Fibroblast of lung (primary cell): ENCODE data around the gene CAPG. TPM values are rescaled to one million over a fixed set of nuclear protein-coding genes. Genes with fewer than 3 reads are reported as not detected.

Experiments used
- DNase-seq, 2 donors: peaks; one replicate each; pipeline versions ENCODE4 v3.0.0 to v3.0.0-alpha.2; 2010; ENCODE audit warnings: low read depth in 2 of 2
- H2AFZ ChIP-seq: 2 replicates; pipeline ENCODE4 v1.5.1; 2012; ENCODE audit warnings: low read length, control low read depth, inconsistent platforms
- H3K27ac ChIP-seq: 2 replicates; pipeline ENCODE4 v1.5.1; 2011; ENCODE audit warnings: low read length, control low read depth; ENCODE audit not compliant: insufficient read depth
- H3K27me3 ChIP-seq: 2 replicates; pipeline ENCODE4 v1.5.1; 2011; ENCODE audit warnings: mild to moderate bottlenecking, low read length; ENCODE audit not compliant: control insufficient read depth, insufficient read depth
- H3K36me3 ChIP-seq: 2 replicates; pipeline ENCODE4 v1.5.1; 2011; ENCODE audit warnings: low read length; ENCODE audit not compliant: control insufficient read depth, insufficient read depth
- H3K4me1 ChIP-seq: 2 replicates; pipeline ENCODE4 v1.5.1; 2011; ENCODE audit warnings: low read length; ENCODE audit not compliant: control insufficient read depth, insufficient read depth; ENCODE audit errors: extremely low read depth
- H3K4me2 ChIP-seq: 2 replicates; pipeline ENCODE4 v1.5.1; 2011; ENCODE audit warnings: low read length, control low read depth; ENCODE audit not compliant: insufficient read depth; ENCODE audit errors: extremely low read depth
- H3K4me3 ChIP-seq, 4 experiments: fragments of 200-600 bp in 1 of 4; sonication (generic) in 1 of 4; replicated peaks in 1 of 4; 2 replicates each; pipeline ENCODE4 v1.5.1; 2011 to 2016; ENCODE audit warnings: low read length in 4 of 4, low read depth in 3 of 4, mild to moderate bottlenecking in 3 of 4, control low read depth in 2 of 4, inconsistent platforms in 1 of 4, mixed read lengths in 1 of 4; ENCODE audit not compliant: insufficient read depth in 1 of 4; ENCODE audit errors: control extremely low read depth in 1 of 4
- H3K79me2 ChIP-seq: 2 replicates; pipeline ENCODE4 v1.5.1; 2012; ENCODE audit warnings: mild to moderate bottlenecking, low read length, inconsistent platforms; ENCODE audit not compliant: control insufficient read depth, insufficient read depth
- H3K9ac ChIP-seq: 2 replicates; pipeline ENCODE4 v1.5.1; 2011; ENCODE audit warnings: mild to moderate bottlenecking, low read length, control low read depth; ENCODE audit not compliant: insufficient read depth
- H3K9me3 ChIP-seq: 2 replicates; pipeline ENCODE4 v1.5.1; 2012; ENCODE audit warnings: low read depth, low read length; ENCODE audit not compliant: control insufficient read depth, insufficient read depth
- H4K20me1 ChIP-seq: 2 replicates; pipeline ENCODE4 v1.5.1; 2011; ENCODE audit warnings: low read length; ENCODE audit not compliant: control insufficient read depth, insufficient read depth; ENCODE audit errors: extremely low read depth
- EZH2 ChIP-seq: IDR thresholded peaks from 2 replicates; pipeline ENCODE4 v1.5.1; 2012; ENCODE audit warnings: low read length, control low read depth, mild to moderate bottlenecking; ENCODE audit errors: missing control alignments
- polyA plus RNA-seq, 2 donors: library from polyadenylated mRNA; depleted of rRNA in 1 of 2; stranded (reverse) in 1 of 2; unstranded in 1 of 2; fragments of >200 nt; gene quantifications; 2 replicates each; pipeline ENCODE4 v1.2.1, GENCODE V29; 2011 to 2012; ENCODE audit warnings: missing spikeins in 1 of 2
- total RNA-seq: library from RNA; depleted of rRNA; stranded (reverse); fragments of >200 nt; gene quantifications from 2 replicates; pipeline ENCODE4 v1.2.1, GENCODE V29; 2014
- TF ChIP-seq, protein P1 (sequence below), 2 donors: IDR thresholded peaks in 1 of 2; conservative IDR thresholded peaks in 1 of 2; 1 replicate in 1 of 2; 2 replicates in 1 of 2; pipeline ENCODE4 v1.5.1; 2011 to 2012; ENCODE audit warnings: low read length in 2 of 2, control low read depth in 1 of 2, inconsistent platforms in 1 of 2, low read depth in 1 of 2, mild to moderate bottlenecking in 1 of 2

Gene CAPG
- total and polyA plus RNA-seq, 2 donors (not counting 1 experiment from before 2014, with no cell fraction given), result 43.8 to 193 TPM

DNA sequence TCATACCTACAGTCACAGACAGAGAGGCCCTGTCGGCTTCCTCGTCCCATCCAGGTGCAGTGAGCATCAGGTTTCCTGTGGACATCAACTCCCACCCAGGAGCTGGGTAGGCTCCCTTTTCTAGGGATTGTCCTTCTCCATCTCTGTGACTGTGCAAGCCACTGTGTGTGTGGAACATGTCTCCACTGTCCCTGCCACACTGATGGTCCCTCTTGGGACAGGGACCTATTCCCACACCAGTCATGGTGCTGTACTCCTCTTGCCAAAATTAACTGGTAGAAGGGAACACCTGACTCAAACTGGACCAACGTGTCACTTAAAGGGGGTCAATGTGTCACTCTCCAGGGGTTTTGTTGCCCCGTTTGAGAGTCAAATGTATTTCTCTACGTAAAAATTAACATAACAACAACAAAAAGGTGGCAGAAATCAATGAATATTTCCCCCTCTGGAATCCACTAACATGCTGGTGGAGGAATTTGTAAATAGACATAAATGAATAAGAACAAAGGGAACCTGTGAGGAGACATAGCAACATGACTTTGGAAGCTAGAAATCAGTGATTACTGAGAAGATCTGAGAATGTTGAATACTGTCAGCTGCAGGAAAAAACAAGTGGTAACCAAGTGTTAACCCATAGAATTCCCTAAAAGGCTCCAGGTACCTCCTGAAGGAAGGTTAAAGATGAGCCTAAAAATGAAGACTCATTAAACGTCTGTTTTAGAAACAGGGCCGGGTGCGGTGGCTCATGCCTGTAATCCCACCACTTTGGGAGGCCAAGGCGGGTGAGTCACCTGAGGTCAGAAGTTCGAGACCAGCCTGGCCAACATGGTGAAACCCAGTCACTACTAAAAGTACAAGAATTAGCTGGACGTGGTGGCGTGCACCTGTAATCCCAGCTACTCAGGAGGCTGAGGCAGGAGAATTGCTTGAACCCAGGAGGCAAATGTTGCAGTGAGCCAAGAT lies 48.7 kb upstream of the CAPG start:
- Histone ChIP-seq H3K27me3 (no peaks in the 10 kb centered on the region), H2AFZ (no peak overlapping the region), H4K20me1 (no peaks in the 10 kb centered on the region), H3K79me2 (no peaks in the 10 kb centered on the region), H3K4me3 (no peak overlapping the region), H3K9me3 (no peaks in the 10 kb centered on the region), H3K4me2 (no peak overlapping the region), H3K9ac (no peak overlapping the region), H3K27ac (no peak overlapping the region), H3K4me1 (no peaks in the 10 kb centered on the region), H3K36me3 (no peaks in the 10 kb centered on the region)
- TF ChIP-seq, protein P1, sequence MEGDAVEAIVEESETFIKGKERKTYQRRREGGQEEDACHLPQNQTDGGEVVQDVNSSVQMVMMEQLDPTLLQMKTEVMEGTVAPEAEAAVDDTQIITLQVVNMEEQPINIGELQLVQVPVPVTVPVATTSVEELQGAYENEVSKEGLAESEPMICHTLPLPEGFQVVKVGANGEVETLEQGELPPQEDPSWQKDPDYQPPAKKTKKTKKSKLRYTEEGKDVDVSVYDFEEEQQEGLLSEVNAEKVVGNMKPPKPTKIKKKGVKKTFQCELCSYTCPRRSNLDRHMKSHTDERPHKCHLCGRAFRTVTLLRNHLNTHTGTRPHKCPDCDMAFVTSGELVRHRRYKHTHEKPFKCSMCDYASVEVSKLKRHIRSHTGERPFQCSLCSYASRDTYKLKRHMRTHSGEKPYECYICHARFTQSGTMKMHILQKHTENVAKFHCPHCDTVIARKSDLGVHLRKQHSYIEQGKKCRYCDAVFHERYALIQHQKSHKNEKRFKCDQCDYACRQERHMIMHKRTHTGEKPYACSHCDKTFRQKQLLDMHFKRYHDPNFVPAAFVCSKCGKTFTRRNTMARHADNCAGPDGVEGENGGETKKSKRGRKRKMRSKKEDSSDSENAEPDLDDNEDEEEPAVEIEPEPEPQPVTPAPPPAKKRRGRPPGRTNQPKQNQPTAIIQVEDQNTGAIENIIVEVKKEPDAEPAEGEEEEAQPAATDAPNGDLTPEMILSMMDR (conservative IDR thresholded peaks at IDR 0.05 in 1 of 2, IDR thresholded peaks at IDR 0.05 in 1 of 2; ENCODE audit: low read depth in 1 of 2, low read length in 2 of 2), result no peak
- DNase-seq, result peak in 1 of 2 donors; percentile 29

DNA sequence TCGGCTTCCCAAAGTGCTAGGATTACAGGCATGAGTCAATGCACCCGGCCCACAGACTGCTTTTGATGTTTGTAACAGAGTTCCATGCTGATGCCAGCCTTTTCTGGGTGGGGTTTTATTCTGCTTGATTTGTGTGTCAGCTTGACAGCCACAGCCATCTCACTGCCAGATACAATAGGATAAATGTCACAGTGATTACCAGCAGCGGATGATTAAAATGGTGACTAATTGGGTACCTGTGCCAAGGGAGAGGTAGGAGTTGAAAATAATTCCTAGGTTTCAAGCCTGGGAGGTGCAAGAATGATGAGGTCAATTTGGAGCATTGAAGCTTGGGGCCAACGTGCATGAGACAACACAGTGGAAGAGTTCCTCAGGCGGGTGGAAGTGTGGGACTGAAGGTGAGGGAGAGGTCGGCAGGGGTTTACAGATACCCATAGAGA lies 47.7 kb upstream of the CAPG start:
- H4K20me1 ChIP-seq, result no peaks in the 10 kb centered on the region
- H3K27me3 ChIP-seq, result no peaks in the 10 kb centered on the region
- no peak overlapping the region for H2AFZ ChIP-seq
- H3K79me2 ChIP-seq, result no peaks in the 10 kb centered on the region
- H3K4me1 ChIP-seq, result no peaks in the 10 kb centered on the region
- no peak overlapping the region for H3K4me2 ChIP-seq
- no peak overlapping the region for H3K4me3 ChIP-seq
- H3K9me3 ChIP-seq, result no peaks in the 10 kb centered on the region
- peak in 1 of 2 donors; percentile 63 for DNase-seq
- H3K9ac ChIP-seq, result no peak overlapping the region
- H3K27ac ChIP-seq, result no peak overlapping the region
- no peak for TF ChIP-seq EZH2
- TF ChIP-seq, protein P1 (conservative IDR thresholded peaks at IDR 0.05 in 1 of 2, IDR thresholded peaks at IDR 0.05 in 1 of 2; ENCODE audit: low read depth in 1 of 2, low read length in 2 of 2), result no peak
- H3K36me3 ChIP-seq, result no peaks in the 10 kb centered on the region

DNA sequence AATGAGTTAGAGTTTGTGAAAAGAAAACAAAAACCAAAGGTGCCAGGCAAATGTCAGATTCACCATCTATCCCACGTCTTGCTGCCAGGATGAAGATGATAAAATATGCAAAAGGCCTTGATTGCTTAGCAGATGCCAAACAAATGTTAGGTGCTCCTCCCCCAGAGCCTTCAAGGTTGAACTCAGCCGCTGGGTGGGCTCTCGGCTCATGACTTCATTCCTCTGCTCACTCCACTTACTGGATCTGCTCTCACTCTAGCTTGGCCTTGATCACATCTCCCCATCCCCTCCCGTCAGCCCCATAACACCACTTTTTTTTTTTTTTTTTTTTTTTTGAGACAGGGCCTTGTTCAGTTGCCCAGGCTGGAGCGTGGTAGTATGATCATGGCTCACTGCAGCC lies 46.9 kb upstream of the CAPG start:
- no peaks in the 10 kb centered on the region for H3K4me1 ChIP-seq
- TF ChIP-seq, protein P1 (conservative IDR thresholded peaks at IDR 0.05 in 1 of 2, IDR thresholded peaks at IDR 0.05 in 1 of 2; ENCODE audit: low read depth in 1 of 2, low read length in 2 of 2), result no peak
- H3K9ac ChIP-seq, result no peak overlapping the region
- no peaks in the 10 kb centered on the region for H3K9me3 ChIP-seq
- no peaks in the 10 kb centered on the region for H4K20me1 ChIP-seq
- no peak overlapping the region for H3K27ac ChIP-seq
- no peak overlapping the region for H2AFZ ChIP-seq
- no peaks in the 10 kb centered on the region for H3K79me2 ChIP-seq
- no peaks in the 10 kb centered on the region for H3K27me3 ChIP-seq
- no peak overlapping the region for H3K4me3 ChIP-seq
- H3K36me3 ChIP-seq, result no peaks in the 10 kb centered on the region
- H3K4me2 ChIP-seq, result no peak overlapping the region
- DNase-seq, result no peak
